ENCODE data around the gene TRIM45.
"Not testable (repeated sequence)": the region's sequence is repeated elsewhere in the genome, so short reads cannot be mapped to it uniquely, and the experiment has no call there.

Gene TRIM45, protein sequence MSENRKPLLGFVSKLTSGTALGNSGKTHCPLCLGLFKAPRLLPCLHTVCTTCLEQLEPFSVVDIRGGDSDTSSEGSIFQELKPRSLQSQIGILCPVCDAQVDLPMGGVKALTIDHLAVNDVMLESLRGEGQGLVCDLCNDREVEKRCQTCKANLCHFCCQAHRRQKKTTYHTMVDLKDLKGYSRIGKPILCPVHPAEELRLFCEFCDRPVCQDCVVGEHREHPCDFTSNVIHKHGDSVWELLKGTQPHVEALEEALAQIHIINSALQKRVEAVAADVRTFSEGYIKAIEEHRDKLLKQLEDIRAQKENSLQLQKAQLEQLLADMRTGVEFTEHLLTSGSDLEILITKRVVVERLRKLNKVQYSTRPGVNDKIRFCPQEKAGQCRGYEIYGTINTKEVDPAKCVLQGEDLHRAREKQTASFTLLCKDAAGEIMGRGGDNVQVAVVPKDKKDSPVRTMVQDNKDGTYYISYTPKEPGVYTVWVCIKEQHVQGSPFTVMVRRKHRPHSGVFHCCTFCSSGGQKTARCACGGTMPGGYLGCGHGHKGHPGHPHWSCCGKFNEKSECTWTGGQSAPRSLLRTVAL

DNA sequence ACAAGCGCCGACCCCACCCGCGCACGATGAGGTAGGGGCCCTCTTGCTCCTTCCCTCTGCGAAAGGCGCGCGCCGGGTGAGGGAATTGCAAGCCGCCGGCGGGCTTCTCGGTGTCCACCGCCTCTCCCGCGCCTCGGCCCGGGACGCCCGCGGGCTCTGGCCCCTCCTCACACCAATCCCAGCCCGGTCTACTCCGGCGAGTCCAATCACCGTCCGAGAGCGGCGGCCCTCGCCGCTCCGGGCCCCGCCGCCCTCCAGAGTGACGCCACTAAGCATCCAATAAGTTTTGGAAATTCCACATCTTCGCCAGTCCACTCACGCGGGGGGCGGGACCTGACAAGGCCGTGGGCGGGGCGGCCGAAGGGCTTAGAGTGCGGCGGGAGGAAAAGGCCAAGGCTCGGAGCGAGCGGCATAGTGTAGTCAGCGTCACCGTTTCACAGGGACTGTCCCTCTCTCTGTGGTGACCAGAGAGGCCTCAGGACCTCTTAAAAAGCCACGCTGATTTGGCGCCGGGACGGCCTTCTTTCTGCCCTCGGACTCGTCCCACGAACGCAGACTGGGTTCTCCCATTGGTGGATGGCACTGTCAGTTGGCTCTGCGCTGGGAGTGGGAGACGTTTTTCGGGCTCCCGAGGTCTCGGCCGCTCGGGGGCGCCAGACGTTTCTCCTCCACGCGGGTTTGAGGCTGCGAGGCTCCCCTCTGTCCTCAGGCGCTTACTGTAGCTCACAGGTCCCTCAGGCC, at the start of gene TRIM45:
TRIM45 (minus strand) TSS at position 161 of the 741 bp plus-strand sequence. CDS start 548 bp downstream, outside the sequence.
- peak; percentile 87 for DNase-seq (ENCODE audit: low spot score)

DNA sequence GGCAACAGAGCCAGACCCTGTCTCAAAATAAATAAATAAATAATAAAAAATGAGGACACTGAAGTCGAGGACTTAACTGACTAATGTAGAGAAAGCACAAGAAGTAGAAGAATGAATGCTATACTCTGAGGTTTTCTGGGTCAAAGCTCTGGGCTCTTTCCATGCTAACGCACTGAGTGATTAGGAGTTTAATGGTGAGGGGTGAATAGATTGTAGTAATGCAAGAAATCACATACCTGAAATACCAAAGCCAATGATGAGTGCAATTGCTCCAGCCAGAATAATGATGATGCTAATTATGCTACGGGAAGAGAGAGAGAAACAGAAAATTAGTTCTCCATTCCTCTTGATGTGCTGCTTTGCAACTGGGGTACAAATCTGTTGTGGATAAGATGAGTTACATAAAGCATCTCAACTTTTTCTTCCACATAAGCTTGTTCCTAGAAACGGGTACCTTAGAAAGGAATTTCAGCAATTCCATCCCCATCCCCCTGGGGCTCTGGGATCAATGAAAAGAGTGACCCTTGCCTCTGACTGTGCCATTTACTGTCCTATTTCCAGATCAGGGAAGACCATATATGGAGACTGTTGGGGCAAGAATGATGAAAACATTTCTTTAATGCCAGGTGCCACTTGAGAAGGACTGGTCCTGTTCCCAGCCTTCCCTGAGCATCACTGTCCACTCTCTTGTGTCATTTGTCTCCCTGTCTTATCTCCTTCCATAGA, 48.5 kb upstream of the TRIM45 start:
- no peak for DNase-seq (ENCODE audit: low spot score)

DNA sequence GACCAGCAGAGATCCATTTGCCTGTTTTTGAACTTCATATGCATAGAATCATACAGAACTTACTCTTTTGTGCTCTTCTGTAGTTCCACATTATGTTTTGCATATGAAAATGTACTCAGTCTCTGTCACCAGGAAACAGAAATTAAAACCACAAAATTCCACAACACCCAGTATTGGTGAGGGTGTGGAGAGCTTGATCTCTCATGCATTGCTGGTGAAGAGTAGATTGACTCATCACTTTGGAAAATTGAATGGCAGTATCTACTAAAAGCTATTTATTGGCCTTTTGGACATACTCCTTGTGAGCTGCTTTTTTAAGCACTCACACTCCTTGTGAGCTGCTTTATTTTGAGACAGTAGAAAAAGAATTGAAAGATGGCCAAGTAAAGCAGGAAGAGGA, 45.9 kb upstream of the TRIM45 start:
- no peak for DNase-seq (ENCODE audit: low spot score)

- no peak for DNase-seq (ENCODE audit: low spot score)
Observed at GRCh38 chr1:117166076-117166475, 44.5 kb upstream of the TRIM45 start.

DNA sequence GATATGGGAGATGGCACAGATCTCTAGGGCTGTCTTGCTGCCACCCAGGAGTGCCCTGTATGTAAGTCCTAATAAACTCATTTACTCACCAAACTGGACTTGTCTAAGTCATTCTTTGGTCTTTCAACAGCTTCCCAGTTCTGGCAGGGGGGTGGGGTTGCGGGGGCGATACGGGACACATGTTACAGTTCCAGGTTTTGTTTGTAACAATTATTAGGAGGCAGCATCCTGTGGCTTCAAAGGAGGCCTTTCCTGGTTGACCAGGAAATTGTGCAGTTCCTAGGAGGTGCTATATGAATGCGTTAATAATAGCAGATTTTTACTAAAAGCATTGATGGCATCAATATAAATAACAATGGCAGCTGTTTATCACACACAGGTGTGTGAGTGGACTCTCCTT, 42.7 kb upstream of the TRIM45 start:
- DNase-seq (ENCODE audit: low spot score), result no peak

DNA sequence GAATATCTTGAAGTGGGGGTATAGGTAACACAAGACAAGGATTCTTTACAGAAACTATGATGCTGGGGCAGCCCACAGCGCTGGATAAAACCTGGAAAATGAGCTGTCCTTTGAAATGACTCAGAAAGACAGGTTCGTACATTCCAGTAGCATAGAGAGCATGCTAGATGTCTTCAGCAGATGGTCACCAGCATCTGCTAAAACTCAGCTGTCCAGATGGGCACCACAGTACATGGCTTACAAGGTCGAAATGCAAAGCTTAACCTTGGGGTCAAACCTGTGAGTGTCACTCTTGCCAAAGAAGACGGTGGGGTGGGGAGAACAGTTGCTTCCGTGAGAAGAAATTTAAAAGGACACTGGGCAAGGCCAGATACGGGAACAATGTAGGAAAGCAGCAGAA, 41.3 kb upstream of the TRIM45 start:
- no peak for DNase-seq (ENCODE audit: low spot score)

GRCh38 chr1:117161887-117162286, 40.3 kb upstream of the TRIM45 start:
- no peak for DNase-seq (ENCODE audit: low spot score)

DNA sequence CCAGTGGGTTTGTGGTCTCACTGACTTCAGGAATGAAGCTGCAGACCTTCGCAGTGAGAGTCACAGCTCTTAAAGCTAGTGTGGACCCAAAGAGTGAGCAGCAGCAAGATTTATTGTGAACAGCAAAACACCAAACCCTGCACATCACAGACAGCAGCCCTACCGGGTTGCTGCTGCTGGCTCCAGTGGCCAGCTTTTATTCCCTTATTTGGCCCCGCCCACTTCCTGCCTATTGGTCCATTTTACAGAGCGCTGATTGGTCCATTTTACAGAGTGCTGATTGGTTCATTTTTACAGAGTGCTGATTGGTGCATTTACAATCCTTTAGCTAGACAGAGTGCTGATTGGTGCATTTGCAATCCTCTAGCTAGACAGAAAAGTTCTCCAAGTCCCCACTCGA, 29.8 kb upstream of the TRIM45 start:
- DNase-seq (ENCODE audit: low spot score), result not testable (repeated sequence)

DNA sequence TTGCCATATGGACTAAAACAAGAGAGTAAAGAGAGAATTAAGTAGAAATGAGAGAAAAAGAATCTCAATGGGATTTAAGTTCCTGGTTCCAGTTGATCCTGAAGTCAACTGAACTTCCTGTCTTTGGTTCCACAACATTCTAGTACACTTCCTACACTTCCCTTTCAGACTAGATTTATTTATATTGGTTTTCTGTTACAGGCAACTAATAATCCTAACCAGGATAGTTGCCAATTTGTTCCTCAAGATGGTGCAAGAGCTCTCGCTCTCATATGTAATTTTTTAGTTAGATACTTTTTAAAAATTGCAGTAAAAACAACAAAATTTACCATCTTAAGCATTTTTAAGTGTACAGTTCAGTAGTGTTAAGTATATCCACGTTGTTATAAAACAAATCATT, 28.8 kb upstream of the TRIM45 start:
- no peak for DNase-seq (ENCODE audit: low spot score)

GRCh38 chr1:117147856-117148588, 26.5 kb upstream of the TRIM45 start:
- no peak for DNase-seq (ENCODE audit: low spot score)

DNA sequence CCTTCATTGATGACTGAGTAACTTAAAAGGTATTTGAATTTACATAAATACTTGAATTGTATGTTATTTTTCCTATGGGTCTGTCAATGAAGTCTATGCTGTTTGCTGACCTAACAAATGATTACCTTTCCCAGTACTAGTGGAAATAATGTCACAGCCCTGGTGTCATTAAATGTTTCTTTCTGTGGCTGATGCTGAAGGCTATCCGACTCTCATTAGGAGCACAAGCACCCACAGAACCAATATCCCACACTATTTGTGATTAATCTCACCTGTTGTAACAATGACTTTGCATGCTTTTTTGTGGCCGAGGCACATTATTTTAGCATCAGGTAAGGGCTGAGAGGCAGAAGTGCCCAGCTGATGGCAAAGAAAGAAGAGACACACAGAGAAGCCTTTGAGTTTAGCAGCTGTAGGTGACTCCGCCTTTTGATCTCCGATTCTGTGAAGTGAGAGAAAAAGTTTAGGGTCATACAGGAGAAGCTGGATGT, 25.8 kb upstream of the TRIM45 start:
- no peak for DNase-seq (ENCODE audit: low spot score)

DNA sequence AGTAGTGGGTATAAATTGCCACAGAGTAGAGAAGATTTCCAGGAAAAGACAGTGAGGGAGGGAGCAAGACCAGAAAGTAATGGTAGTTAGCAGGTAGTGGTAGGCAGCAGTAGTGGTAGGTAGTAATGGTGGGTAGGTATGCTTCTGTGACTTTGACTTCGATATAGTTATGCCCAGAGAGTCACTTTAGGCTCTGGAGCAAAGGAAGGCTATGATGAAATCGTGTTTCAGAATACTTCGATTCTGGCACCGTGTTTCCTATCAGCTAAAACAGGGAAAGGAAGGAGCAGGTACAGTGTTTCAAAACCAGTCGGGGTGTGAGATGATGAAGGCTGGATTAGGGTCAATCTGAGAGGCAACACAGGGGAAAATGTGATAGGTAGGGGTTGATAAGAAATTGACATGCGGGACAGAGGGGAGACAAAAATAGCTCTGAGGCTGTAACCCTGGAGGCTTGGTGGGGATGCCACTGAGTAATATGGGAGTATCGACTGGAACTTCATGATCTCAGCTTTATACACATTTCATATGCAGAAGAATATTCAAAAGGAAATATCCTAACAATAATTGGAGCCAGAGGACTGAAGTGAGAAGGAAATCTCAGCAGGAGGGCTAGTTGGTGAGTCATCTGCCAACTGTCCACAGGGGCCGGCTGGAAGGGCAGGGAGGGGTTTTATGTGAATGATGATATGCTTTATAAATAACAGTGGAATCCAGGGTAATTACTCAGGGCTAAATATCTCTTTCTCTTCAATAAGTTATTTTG, 25.2 kb upstream of the TRIM45 start:
- no peak for DNase-seq (ENCODE audit: low spot score)

DNA sequence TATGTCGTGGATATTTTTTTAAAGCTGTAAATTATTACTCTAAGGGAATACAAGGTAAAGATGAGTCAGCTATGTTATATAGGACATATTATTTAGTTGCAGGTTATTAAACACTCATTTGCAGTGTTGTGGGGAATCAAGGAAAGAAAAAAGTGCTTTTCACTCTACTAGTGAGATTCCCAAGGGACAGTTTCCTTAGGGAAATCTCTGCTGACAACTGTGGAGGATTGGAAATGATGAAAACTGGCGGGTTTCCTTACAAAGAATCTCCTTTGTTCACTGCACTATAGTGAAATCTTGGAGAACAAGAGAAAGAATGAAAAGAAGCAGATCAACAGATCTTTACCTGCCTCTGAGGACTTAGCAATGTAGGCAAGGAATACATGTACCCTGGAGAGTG, 24.5 kb upstream of the TRIM45 start:
- DNase-seq (ENCODE audit: low spot score), result no peak

DNA sequence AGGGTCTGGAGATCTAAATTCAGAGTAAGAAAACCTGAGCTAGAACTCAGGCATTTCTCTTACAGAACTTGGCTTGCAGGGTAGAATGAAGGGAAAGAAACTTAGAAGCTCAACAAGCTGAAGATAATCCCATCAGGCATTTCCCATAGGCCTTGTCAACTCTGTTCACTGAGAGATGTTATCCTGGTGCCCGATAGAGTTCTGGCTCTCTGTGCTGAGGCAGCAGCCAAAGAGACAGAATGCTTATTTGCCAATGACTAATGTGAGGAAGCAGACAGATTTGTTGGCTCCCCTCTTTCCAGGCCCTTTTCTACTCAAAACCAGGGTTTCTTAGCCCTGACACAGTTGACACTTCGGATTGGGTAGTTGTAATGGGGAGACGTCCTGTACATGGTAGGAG, 22.3 kb upstream of the TRIM45 start:
- DNase-seq (ENCODE audit: low spot score), result no peak

GRCh38 chr1:117143172-117143571, 21.6 kb upstream of the TRIM45 start:
- no peak for DNase-seq (ENCODE audit: low spot score)

DNA sequence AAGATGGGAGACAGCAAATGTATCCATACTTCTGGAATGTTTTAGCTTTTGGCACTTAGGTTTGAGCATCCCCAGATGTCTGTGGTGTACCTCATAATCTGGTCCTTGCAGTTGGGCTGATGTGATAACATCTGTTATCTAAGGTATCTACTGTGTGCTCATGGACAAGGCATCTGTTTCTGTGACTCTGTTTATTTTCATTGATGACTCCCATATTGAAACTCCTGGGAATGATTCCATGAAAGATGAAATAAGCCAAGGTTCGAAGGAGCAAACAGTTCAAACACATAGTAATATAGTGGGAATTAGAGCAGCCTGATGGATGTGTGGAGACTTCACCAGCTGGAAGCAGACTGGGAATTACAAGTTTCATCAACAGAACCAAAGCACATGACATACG, 20.7 kb upstream of the TRIM45 start:
- no peak for DNase-seq (ENCODE audit: low spot score)

DNA sequence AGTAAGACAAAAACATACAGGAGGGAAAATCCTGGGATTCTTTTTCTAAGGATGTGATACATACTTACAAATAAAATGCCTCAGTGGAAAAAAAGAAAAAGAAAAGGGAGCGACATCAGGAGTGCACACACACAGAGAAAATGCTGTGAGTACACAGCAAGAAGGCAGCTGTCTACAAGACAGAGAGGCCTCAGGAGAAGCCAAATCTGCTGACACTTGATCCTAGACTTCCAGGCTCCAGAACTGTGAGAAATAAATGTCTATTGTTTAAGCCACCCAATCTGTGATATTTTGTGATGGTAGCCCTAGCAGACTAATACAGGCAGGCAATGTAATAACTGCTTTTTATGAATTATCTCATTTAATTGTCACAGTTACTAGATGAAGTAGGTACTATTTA, 17.0 kb upstream of the TRIM45 start:
- DNase-seq (ENCODE audit: low spot score), result no peak

DNA sequence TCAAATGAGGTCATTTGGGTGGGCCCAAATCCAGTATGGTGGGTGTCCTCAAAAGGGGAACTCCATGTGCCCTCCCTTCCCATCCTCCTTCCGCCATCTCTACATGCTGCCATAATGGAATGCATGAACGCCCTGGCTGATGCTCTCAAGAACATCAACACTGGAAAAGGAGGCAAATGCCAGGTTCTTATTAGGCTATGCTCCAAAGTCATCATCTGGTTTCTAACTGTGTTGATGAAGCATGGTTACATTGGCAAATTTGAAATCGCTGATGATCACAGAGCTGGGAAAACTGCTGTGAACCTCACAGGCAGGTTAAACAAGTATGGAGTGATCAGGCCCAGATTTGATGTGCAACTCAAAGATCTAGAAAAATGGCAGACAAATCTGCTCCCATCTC, 16.6 kb upstream of the TRIM45 start:
- no peak for DNase-seq (ENCODE audit: low spot score)

- DNase-seq (ENCODE audit: low spot score), result no peak
Observed at GRCh38 chr1:117137281-117137855, 15.8 kb upstream of the TRIM45 start.

DNA sequence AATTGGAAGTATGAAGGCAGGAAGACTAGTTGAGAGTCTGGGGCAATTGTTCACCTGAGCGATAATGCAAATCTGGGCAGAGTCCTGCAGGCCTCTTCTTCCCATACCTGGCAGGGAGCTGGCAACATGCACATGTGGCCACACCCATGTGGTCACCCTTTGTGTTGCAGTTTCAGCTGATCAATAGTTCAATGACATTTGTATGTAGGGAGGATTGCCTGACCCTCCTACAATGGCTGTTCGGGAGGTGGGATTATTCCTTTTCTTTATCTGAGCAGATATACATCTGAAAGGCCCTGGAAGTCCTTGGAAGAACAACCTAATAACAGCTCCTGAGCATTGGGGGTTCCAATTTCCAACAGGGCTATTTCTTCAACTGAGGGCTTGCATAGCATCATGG, 15.2 kb upstream of the TRIM45 start:
- DNase-seq (ENCODE audit: low spot score), result no peak
